Measurements from ENCODE around the gene IRF2BP2. TPM values are rescaled to one million over a fixed set of nuclear protein-coding genes. Genes with fewer than 3 reads are reported as not detected.

IRF2BP2 gene
- total RNA-seq = 56.2 and 64.4 TPM in 2 replicates

GRCh38 chr1:234610061-234610665, at the start of gene IRF2BP2:
Gene IRF2BP2 (minus strand): TSS chr1:234610178. CDS start chr1:234609494, 684 bp downstream.

Other genes starting within 250 kb of the IRF2BP2 start
- 10.4 and 20.7 TPM in 2 replicates for gene COA6, start 236.7 kb downstream of the IRF2BP2 start, total RNA-seq
- gene TARBP1, start 131.0 kb downstream of the IRF2BP2 start, total RNA-seq = 13.4 and 19.9 TPM in 2 replicates

Data from bladder microvascular endothelial cell (primary cell).